Tibial artery (tissue), 4 donors: ENCODE data around the gene RARRES2.
A peak's percentile ranks its signal among the peaks of the same experiment; 100 is the strongest.

ENCODE experiments used
- DNase-seq, 2 donors: peaks; one replicate each; pipeline ENCODE4 v3.0.0-alpha.2; 2019
- H3K27ac ChIP-seq, 2 donors: fragments of 200-600 bp; sonication (generic) in 1 of 2; 1 replicate in 1 of 2; 2 replicates in 1 of 2; pipeline ENCODE4 v1.5.1; 2018 to 2019; ENCODE audit warnings: mild to moderate bottlenecking in 1 of 2
- H3K27me3 ChIP-seq, 2 donors: fragments of 200-600 bp; sonication (generic) in 1 of 2; one replicate each; pipeline versions ENCODE4 v1.5.1 to v1.6.0; 2016 to 2019
- H3K36me3 ChIP-seq, 3 donors: fragments of 200-600 bp; sonication (generic) in 2 of 3; one replicate each; pipeline ENCODE4 v1.5.1; 2016 to 2019; ENCODE audit warnings: mild to moderate bottlenecking in 2 of 3
- H3K4me1 ChIP-seq, 4 donors: fragments of 200-600 bp; sonication (generic) in 2 of 4; 1 replicate in 3 of 4; 2 replicates in 1 of 4; pipeline ENCODE4 v1.5.1; 2016 to 2019
- H3K4me3 ChIP-seq, 2 donors: fragments of 200-600 bp; sonication (generic) in 1 of 2; 1 replicate in 1 of 2; 2 replicates in 1 of 2; pipeline ENCODE4 v1.5.1; 2018 to 2019; ENCODE audit warnings: mild to moderate bottlenecking in 2 of 2
- H3K9me3 ChIP-seq, 3 donors: fragments of 200-600 bp; sonication (generic) in 1 of 3; one replicate each; pipeline ENCODE4 v1.5.1; 2016 to 2019
- intact Hi-C: fragments of 100-400 bp; cut with DNase I; formaldehyde crosslinking; loops from one replicate; pipeline ENCODE4 v1.15.0; 2023; ENCODE audit warnings: low total_unique reads
- TF ChIP-seq, protein P1 (sequence below), 2 experiments: fragments of 200-600 bp in 1 of 2; fragments of 450-650 bp in 1 of 2; IDR thresholded peaks; one replicate each; pipeline ENCODE4 v1.5.1; 2017 to 2019; ENCODE audit warnings: antibody characterized with exemption in 2 of 2, mild to moderate bottlenecking in 1 of 2, moderate library complexity in 1 of 2

The RARRES2 gene

DNA sequence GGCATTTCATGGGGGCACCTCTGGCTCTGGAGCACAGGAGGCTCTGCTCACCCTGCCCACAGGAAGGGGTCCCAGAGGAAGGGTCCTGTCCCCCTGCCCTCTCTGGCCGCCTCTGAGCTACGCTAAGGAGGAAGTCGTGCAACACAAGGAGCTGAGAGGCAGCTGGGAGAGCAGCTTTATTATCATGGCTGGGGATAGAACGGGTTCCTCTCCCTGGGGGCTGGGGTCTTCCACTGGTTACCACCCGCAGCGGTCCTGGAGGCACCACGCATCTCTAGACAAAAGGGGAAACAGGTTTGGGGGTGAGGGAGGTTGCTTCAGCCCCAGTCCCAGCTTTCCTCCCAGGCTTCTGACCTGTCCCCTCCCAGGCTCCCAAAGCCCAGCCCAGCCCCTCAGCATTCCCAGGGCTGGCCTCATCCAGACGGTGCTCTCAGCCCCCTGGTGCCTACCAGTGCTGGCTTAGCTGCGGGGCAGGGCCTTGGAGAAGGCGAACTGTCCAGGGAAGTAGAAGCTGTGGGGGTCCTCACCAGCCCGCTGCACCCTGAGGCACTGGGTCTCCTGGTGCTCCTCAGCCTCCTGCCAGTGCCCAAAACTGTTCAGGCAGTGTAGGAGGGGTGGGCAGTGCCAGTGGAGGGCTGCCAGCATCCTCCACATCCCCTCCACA is 3.1 kb downstream of the RARRES2 start:
- H3K4me1 ChIP-seq = peaks cover 0 to 52% (median 32%) of the 10 kb centered on the region in 4 donors
- intact Hi-C loops = loop anchor here (5.0 kb wide), 1 partner anchor 44 kb away; no protein-coding TSS in a partner anchor
- TF ChIP-seq, protein P1, sequence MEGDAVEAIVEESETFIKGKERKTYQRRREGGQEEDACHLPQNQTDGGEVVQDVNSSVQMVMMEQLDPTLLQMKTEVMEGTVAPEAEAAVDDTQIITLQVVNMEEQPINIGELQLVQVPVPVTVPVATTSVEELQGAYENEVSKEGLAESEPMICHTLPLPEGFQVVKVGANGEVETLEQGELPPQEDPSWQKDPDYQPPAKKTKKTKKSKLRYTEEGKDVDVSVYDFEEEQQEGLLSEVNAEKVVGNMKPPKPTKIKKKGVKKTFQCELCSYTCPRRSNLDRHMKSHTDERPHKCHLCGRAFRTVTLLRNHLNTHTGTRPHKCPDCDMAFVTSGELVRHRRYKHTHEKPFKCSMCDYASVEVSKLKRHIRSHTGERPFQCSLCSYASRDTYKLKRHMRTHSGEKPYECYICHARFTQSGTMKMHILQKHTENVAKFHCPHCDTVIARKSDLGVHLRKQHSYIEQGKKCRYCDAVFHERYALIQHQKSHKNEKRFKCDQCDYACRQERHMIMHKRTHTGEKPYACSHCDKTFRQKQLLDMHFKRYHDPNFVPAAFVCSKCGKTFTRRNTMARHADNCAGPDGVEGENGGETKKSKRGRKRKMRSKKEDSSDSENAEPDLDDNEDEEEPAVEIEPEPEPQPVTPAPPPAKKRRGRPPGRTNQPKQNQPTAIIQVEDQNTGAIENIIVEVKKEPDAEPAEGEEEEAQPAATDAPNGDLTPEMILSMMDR (IDR thresholded peaks at IDR 0.05) = no peak
- DNase-seq = no peak
- H3K4me3 ChIP-seq = no peak overlapping the region
- no peaks in the 10 kb centered on the region for H3K27me3 ChIP-seq
- H3K27ac ChIP-seq = no peak overlapping the region
- no peaks in the 10 kb centered on the region for H3K9me3 ChIP-seq
- peaks cover 0 to 15% (median 0%) of the 10 kb centered on the region in 3 donors for H3K36me3 ChIP-seq

DNA sequence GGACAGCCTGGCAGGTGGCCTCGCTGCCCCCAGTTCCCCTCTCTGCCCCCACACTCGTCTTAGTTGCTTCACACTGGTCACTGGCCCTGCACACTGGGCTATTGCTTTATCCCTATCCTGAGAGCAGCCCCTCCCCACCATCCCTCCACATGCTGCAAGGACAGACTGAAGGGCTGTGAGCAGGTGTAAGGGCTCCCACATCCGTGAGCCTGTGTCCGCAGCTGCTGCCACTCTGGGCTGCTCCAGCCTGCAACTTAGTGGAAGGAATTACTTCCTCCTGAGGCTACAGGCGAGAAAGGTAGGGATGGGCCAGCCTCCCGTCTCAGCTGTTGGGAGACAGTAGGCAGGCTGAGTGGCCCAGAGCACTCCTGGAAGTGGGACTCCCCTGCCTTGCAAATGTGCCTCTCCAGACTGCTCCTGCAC is 3.8 kb downstream of the RARRES2 start:
- DNase-seq = no peak
- no peaks in the 10 kb centered on the region for H3K9me3 ChIP-seq
- TF ChIP-seq, protein P1 (IDR thresholded peaks at IDR 0.05) = no peak
- intact Hi-C loops = loop anchor here (5.0 kb wide), 1 partner anchor 45 kb away; no protein-coding TSS in a partner anchor
- H3K4me1 ChIP-seq = peaks cover 0 to 52% (median 32%) of the 10 kb centered on the region in 4 donors
- no peak overlapping the region for H3K4me3 ChIP-seq
- H3K27ac ChIP-seq = no peak overlapping the region
- H3K27me3 ChIP-seq = no peaks in the 10 kb centered on the region
- peaks cover 0 to 15% (median 0%) of the 10 kb centered on the region in 3 donors for H3K36me3 ChIP-seq

DNA sequence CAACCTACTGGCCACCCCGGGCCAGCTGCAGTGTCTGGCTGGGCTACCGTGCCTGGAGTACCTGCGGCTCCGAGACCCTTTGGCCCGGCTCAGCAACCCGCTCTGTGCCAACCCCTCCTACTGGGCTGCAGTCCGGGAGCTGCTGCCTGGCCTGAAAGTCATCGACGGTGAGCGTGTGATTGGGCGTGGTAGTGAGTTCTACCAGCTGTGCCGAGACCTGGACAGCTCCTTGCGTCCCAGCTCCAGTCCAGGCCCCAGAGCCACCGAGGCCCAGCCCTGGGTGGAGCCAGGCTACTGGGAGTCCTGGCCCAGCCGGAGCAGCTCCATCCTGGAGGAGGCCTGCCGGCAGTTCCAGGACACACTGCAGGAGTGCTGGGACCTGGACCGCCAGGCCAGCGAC is 4.2 kb downstream of the RARRES2 start:
- H3K27ac ChIP-seq = no peak overlapping the region
- H3K9me3 ChIP-seq = no peaks in the 10 kb centered on the region
- H3K4me1 ChIP-seq = peaks cover 0 to 52% (median 32%) of the 10 kb centered on the region in 4 donors
- H3K36me3 ChIP-seq = peaks cover 0 to 15% (median 0%) of the 10 kb centered on the region in 3 donors
- intact Hi-C loops = loop anchor here (5.0 kb wide), 1 partner anchor 45 kb away; no protein-coding TSS in a partner anchor
- H3K27me3 ChIP-seq = no peaks in the 10 kb centered on the region
- H3K4me3 ChIP-seq = no peak overlapping the region
- DNase-seq = no peak
- TF ChIP-seq, protein P1 (IDR thresholded peaks at IDR 0.05) = no peak

DNA sequence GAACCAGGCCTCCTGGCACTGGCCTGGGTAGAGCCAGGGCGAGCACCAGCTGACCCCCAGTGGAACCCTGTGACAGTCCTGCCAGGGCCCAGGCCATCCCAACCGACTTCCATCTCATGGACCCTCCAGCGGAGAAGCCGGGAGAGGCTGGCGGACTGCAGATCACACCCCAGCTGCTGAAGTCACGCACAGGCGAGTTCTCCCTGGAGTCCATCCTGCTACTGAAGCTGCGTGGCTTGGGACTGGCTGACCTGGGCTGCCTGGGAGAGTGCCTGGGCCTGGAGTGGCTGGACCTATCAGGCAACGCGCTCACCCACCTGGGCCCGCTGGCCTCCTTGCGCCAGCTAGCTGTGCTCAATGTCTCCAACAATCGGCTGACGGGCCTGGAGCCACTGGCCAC is 4.7 kb downstream of the RARRES2 start:
- TF ChIP-seq, protein P1 (IDR thresholded peaks at IDR 0.05) = no peak
- no peak for DNase-seq
- peaks cover 0 to 47% (median 30%) of the 10 kb centered on the region in 4 donors for H3K4me1 ChIP-seq

DNA sequence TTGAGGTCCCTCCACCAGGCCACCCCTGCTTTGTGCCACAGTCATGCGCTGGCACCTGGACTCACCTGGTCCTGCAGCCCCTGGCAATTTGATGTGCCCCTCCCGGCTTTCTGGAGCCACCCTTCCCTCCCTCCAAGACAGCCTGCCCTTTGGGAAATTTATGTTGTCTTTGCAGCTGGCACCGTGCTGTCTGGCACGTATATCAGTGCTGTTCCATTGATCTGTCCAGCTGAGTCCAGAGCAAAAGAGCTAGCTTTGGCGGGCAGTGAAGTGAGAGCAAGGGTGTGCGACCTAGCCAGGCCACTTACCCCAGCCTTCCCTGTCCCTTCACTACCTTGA is 5.7 kb downstream of the RARRES2 start:
- peak in 1 of 2 donors; percentile 61 for DNase-seq
- TF ChIP-seq, protein P1 (IDR thresholded peaks at IDR 0.05) = no peak
- peaks cover 0 to 37% (median 25%) of the 10 kb centered on the region in 4 donors for H3K4me1 ChIP-seq
- H3K27ac ChIP-seq = peak overlapping the region; percentile 30 to 50
- H3K36me3 ChIP-seq = peaks cover 0 to 20% (median 0%) of the 10 kb centered on the region in 3 donors
- no peaks in the 10 kb centered on the region for H3K9me3 ChIP-seq
- intact Hi-C loops = loop anchor here (5.0 kb wide), 1 partner anchor 47 kb away; no protein-coding TSS in a partner anchor
- H3K27me3 ChIP-seq = no peaks in the 10 kb centered on the region
- H3K4me3 ChIP-seq = no peak overlapping the region

More for the DNA sequence above, 4.7 kb downstream of the RARRES2 start:
- Histone ChIP-seq H3K36me3 (peaks cover 0 to 15% (median 0%) of the 10 kb centered on the region in 3 donors), H3K4me3 (no peak overlapping the region), H3K27me3 (no peaks in the 10 kb centered on the region), H3K9me3 (no peaks in the 10 kb centered on the region), H3K27ac (peak overlapping the region in 1 of 2 donors; percentile 50)
- intact Hi-C loops = loop anchor here (5.0 kb wide), 1 partner anchor 46 kb away; no protein-coding TSS in a partner anchor
